ENCODE measurements around the gene TTC28.

- TF ChIP-seq, protein P1, sequence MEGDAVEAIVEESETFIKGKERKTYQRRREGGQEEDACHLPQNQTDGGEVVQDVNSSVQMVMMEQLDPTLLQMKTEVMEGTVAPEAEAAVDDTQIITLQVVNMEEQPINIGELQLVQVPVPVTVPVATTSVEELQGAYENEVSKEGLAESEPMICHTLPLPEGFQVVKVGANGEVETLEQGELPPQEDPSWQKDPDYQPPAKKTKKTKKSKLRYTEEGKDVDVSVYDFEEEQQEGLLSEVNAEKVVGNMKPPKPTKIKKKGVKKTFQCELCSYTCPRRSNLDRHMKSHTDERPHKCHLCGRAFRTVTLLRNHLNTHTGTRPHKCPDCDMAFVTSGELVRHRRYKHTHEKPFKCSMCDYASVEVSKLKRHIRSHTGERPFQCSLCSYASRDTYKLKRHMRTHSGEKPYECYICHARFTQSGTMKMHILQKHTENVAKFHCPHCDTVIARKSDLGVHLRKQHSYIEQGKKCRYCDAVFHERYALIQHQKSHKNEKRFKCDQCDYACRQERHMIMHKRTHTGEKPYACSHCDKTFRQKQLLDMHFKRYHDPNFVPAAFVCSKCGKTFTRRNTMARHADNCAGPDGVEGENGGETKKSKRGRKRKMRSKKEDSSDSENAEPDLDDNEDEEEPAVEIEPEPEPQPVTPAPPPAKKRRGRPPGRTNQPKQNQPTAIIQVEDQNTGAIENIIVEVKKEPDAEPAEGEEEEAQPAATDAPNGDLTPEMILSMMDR (IDR thresholded peaks at IDR 0.05): no peak
- TF ChIP-seq POLR2A (IDR thresholded peaks at IDR 0.05): no peak
Measured at GRCh38 chr22:28574159-28574788, 105.4 kb downstream of the TTC28 start.
